CD14-positive monocyte (primary cell): ENCODE data around the gene ADGRL3. TPM values are rescaled to one million over a fixed set of nuclear protein-coding genes. Genes with fewer than 3 reads are reported as not detected.

Experiments
- DNase-seq, 3 donors: peaks; one replicate each; pipeline ENCODE4 v3.0.0-alpha.2; 2011 to 2022
- H2AFZ ChIP-seq: 2 replicates; pipeline ENCODE4 v1.6.0; 2012; ENCODE audit warnings: mild to moderate bottlenecking, low read depth, low read length, inconsistent platforms; ENCODE audit not compliant: insufficient read depth, poor library complexity, severe bottlenecking
- H3K27ac ChIP-seq, 2 donors: 1 replicate in 1 of 2; 2 replicates in 1 of 2; pipeline ENCODE4 v1.5.1; 2012 to 2013; ENCODE audit warnings: low read length in 2 of 2, control low read depth in 1 of 2, inconsistent platforms in 1 of 2, low read depth in 1 of 2, mild to moderate bottlenecking in 1 of 2
- H3K27me3 ChIP-seq, 2 donors: one replicate each; pipeline versions ENCODE4 v1.6.0 to v1.6.1; 2011 to 2013; ENCODE audit warnings: low read length in 2 of 2; ENCODE audit not compliant: control insufficient read depth in 2 of 2, insufficient read depth in 2 of 2
- H3K36me3 ChIP-seq, 2 donors: replicated peaks in 1 of 2; 1 replicate in 1 of 2; 2 replicates in 1 of 2; pipeline versions ENCODE4 v1.5.1 to v1.6.1; 2012 to 2013; ENCODE audit warnings: low read length in 2 of 2, control low read depth in 1 of 2, inconsistent platforms in 1 of 2, mild to moderate bottlenecking in 1 of 2; ENCODE audit not compliant: insufficient read depth in 2 of 2, control insufficient read depth in 1 of 2
- H3K4me1 ChIP-seq, 2 donors: 1 replicate in 1 of 2; 2 replicates in 1 of 2; pipeline versions ENCODE4 v1.5.1 to v1.6.1; 2012 to 2013; ENCODE audit warnings: low read length in 2 of 2, control low read depth in 1 of 2, inconsistent platforms in 1 of 2, mild to moderate bottlenecking in 1 of 2, moderate library complexity in 1 of 2; ENCODE audit not compliant: insufficient read depth in 2 of 2, control insufficient read depth in 1 of 2
- H3K4me2 ChIP-seq: replicated peaks from 2 replicates; pipeline ENCODE3; 2012; ENCODE audit warnings: low read length, moderate library complexity, mild to moderate bottlenecking; ENCODE audit not compliant: poor library complexity, severe bottlenecking; ENCODE audit errors: extremely low read depth
- H3K4me3 ChIP-seq, 3 experiments: fragments of 200-600 bp in 1 of 3; sonication (generic) in 1 of 3; replicated peaks in 1 of 3; 1 replicate in 2 of 3; 2 replicates in 1 of 3; pipeline ENCODE4 v1.5.1; 2011 to 2013; ENCODE audit warnings: low read length in 3 of 3, mild to moderate bottlenecking in 3 of 3, control low read depth in 2 of 3, low read depth in 2 of 3, inconsistent platforms in 1 of 3, moderate library complexity in 1 of 3
- H3K79me2 ChIP-seq: 2 replicates; pipeline ENCODE4 v1.6.0; 2012; ENCODE audit warnings: mild to moderate bottlenecking, control low read depth, inconsistent platforms, low read length, moderate library complexity; ENCODE audit not compliant: insufficient read depth
- H3K9ac ChIP-seq: 2 replicates; pipeline ENCODE4 v1.6.0; 2017; ENCODE audit warnings: low read length, mild to moderate bottlenecking; ENCODE audit not compliant: insufficient read depth, poor library complexity, severe bottlenecking
- H3K9me3 ChIP-seq, 2 donors: replicated peaks in 1 of 2; 1 replicate in 1 of 2; 2 replicates in 1 of 2; pipeline versions ENCODE4 v1.5.1 to v1.6.1; 2012 to 2013; ENCODE audit warnings: low read length in 2 of 2, control low read depth in 1 of 2; ENCODE audit not compliant: control insufficient read depth in 1 of 2, insufficient read depth in 1 of 2
- H4K20me1 ChIP-seq: 2 replicates; pipeline ENCODE4 v1.6.0; 2012; ENCODE audit warnings: mild to moderate bottlenecking, low read length, control low read depth, moderate library complexity; ENCODE audit not compliant: insufficient read depth
- H3K27ac Mint-ChIP-seq, 7 donors: one replicate each; pipeline ENCODE4 v1.8.0; 2020; ENCODE audit warnings: mild to moderate bottlenecking in 7 of 7, mixed read lengths in 7 of 7, moderate library complexity in 6 of 7, inconsistent platforms in 2 of 7
- H3K27me3 Mint-ChIP-seq, 3 donors: one replicate each; pipeline ENCODE4 v1.8.0; 2021 to 2022; ENCODE audit warnings: low read depth in 3 of 3, mild to moderate bottlenecking in 3 of 3, mixed read lengths in 3 of 3, moderate library complexity in 3 of 3, inconsistent platforms in 1 of 3
- H3K36me3 Mint-ChIP-seq, 2 donors: one replicate each; pipeline ENCODE4 v1.8.0; 2020; ENCODE audit warnings: mixed read lengths in 2 of 2, inconsistent platforms in 1 of 2, mild to moderate bottlenecking in 1 of 2
- H3K4me1 Mint-ChIP-seq: one replicate; pipeline ENCODE4 v1.8.0; 2020; ENCODE audit warnings: mild to moderate bottlenecking, mixed read lengths
- H3K4me3 Mint-ChIP-seq, 2 donors: one replicate each; pipeline ENCODE4 v1.8.0; 2020; ENCODE audit warnings: mild to moderate bottlenecking in 2 of 2, mixed read lengths in 2 of 2, moderate library complexity in 1 of 2
- H3K9me3 Mint-ChIP-seq, 7 donors: one replicate each; pipeline ENCODE4 v1.8.0; 2020 to 2022; ENCODE audit warnings: mixed read lengths in 7 of 7, mild to moderate bottlenecking in 6 of 7, moderate library complexity in 6 of 7, inconsistent platforms in 2 of 7
- CTCF ChIP-seq: fragments of 200-600 bp; IDR thresholded peaks from one replicate; pipeline ENCODE4 v1.8.0; 2022; ENCODE audit warnings: antibody characterized with exemption, mild to moderate bottlenecking
- WGBS: methylation state at CpG from one replicate; pipeline ENCODE4 v1.1.5; 2013; ENCODE audit warnings: missing lambda C conversion rate; ENCODE audit not compliant: insufficient coverage; 5-methylcytosine and 5-hydroxymethylcytosine counted together
- intact Hi-C, 2 donors: fragments of 100-400 bp; cut with micrococcal nuclease; formaldehyde crosslinking; loops; one replicate each; pipeline versions ENCODE4 v1.15.0 to v1.15.1; 2023
- polyA plus RNA-seq, 3 donors: library from polyadenylated mRNA; depleted of rRNA in 1 of 3; unstranded in 2 of 3; stranded (reverse) in 1 of 3; fragments of 300-500 nt in 2 of 3; fragments of >200 nt in 1 of 3; fragmentation: Illumina TruSeq in 2 of 3; gene quantifications; 1 replicate in 2 of 3; 2 replicates in 1 of 3; pipeline ENCODE4 v1.2.3, GENCODE V29; 2012 to 2021

The ADGRL3 gene
- polyA plus RNA-seq, 3 donors, result not detected

- no peak overlapping the region for H3K4me3 Mint-ChIP-seq
Measured at GRCh38 chr4:61319156-61319555, 119.0 kb downstream of the ADGRL3 start.

GRCh38 chr4:61320154-61320553, 120.0 kb downstream of the ADGRL3 start:
- no peaks in the 10 kb centered on the region for H3K36me3 Mint-ChIP-seq
- intact Hi-C loops, result no loop called here
- H3K4me3 Mint-ChIP-seq, result no peak overlapping the region
- no peak for DNase-seq
- no peak for TF ChIP-seq CTCF
- WGBS, result no CpG with 5 or more reads among the region's 1 CpG
- H3K9me3 Mint-ChIP-seq, result peaks cover 0 to 16% (median 6%) of the 10 kb centered on the region in 7 donors
- H3K4me2 ChIP-seq, result no peak overlapping the region
- H2AFZ ChIP-seq, result no peak overlapping the region
- no peaks in the 10 kb centered on the region for H3K27me3 Mint-ChIP-seq
- no peaks in the 10 kb centered on the region for H3K4me1 ChIP-seq
- H3K27ac ChIP-seq, result no peak overlapping the region
- H3K27ac Mint-ChIP-seq, result no peak overlapping the region
- no peaks in the 10 kb centered on the region for H3K79me2 ChIP-seq
- H3K36me3 ChIP-seq, result no peaks in the 10 kb centered on the region
- no peak overlapping the region for H3K9ac ChIP-seq
- no peaks in the 10 kb centered on the region for H3K4me1 Mint-ChIP-seq
- no peaks in the 10 kb centered on the region for H3K27me3 ChIP-seq
- H4K20me1 ChIP-seq, result no peaks in the 10 kb centered on the region
- H3K4me3 ChIP-seq, result no peak overlapping the region
- peaks cover 0 to 5% of the 10 kb centered on the region in 2 donors for H3K9me3 ChIP-seq

More at GRCh38 chr4:61319156-61319555, 119.0 kb downstream of the ADGRL3 start:
- Histone ChIP-seq H3K9ac (no peak overlapping the region), H3K27me3 (no peaks in the 10 kb centered on the region), H3K27ac (no peak overlapping the region), H3K36me3 (no peaks in the 10 kb centered on the region), H3K9me3 (peaks cover 5% of the 10 kb centered on the region in 2 donors), H3K4me3 (no peak overlapping the region), H4K20me1 (no peaks in the 10 kb centered on the region), H3K4me1 (no peaks in the 10 kb centered on the region), H3K79me2 (no peaks in the 10 kb centered on the region), H2AFZ (no peak overlapping the region), H3K4me2 (no peak overlapping the region)
- Mint-ChIP-seq H3K27me3 (no peaks in the 10 kb centered on the region), H3K4me1 (no peaks in the 10 kb centered on the region), H3K36me3 (no peaks in the 10 kb centered on the region), H3K27ac (no peak overlapping the region), H3K9me3 (peaks cover 0 to 17% (median 6%) of the 10 kb centered on the region in 7 donors)
- DNase-seq, result no peak
- intact Hi-C loops, result no loop called here
- no peak for TF ChIP-seq CTCF
